Panc1 (cell line): ENCODE data around the gene SPINK6.

ENCODE experiments used
- CTCF ChIP-seq: fragments of 450-650 bp; IDR thresholded peaks from 2 replicates; pipeline ENCODE4 v1.5.1; 2017; ENCODE audit warnings: mild to moderate bottlenecking
- POLR2AphosphoS5 ChIP-seq: IDR thresholded peaks from 2 replicates; pipeline ENCODE4 v1.6.1; 2012; ENCODE audit warnings: mild to moderate bottlenecking, low read depth, low read length, moderate library complexity
- REST ChIP-seq, 2 experiments: IDR thresholded peaks; 2 replicates each; pipeline ENCODE4 v1.6.1; 2011 to 2012; ENCODE audit warnings: low read depth in 2 of 2, control low read depth in 1 of 2, low read length in 1 of 2, mild to moderate bottlenecking in 1 of 2, moderate library complexity in 1 of 2; ENCODE audit not compliant: insufficient read depth in 1 of 2
- SIN3A ChIP-seq: IDR thresholded peaks from 2 replicates; pipeline ENCODE4 v1.6.1; 2012; ENCODE audit warnings: low read depth, mild to moderate bottlenecking, low read length, moderate library complexity, borderline replicate concordance; ENCODE audit not compliant: insufficient read depth
- TCF7L2 ChIP-seq: IDR thresholded peaks from 2 replicates; pipeline ENCODE4 v1.6.1; 2011; ENCODE audit warnings: mild to moderate bottlenecking, low read depth, low read length, inconsistent platforms

DNA sequence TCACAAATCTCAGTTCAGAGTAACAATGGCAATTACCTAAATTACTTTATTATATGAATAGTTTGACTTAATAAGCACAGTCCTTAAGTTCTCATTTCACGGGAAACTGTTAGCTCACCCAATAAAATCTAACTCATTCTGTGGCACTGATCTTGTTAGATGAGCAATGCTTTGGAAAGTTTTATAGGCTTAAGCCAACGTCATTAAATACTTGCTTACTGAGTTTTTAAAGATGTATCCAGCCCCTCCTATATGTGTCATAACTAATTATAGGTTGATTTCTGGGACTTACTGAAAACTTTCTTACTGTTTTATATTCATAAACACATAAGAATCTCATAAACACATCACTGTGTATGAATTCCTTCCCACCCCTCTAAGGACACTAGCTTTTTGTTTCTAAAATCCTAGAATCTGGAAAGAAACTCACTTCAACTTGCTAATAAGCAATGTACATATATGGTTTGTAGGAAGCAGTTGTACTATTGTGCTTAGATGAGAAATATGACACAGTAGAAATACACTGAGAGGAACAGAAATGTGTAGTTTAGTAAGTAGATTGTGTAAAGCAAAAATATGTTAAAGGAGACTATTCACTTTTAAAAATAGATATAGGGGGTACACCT lies 21.4 kb downstream of the SPINK6 start:
- no peak for TF ChIP-seq TCF7L2
- TF ChIP-seq CTCF = no peak
- no peak for TF ChIP-seq SIN3A
- no peak for TF ChIP-seq REST (IDR thresholded peaks at IDR 0.05; ENCODE audit: insufficient read depth in 1 of 2, low read depth in 2 of 2, low read length in 1 of 2)
- TF ChIP-seq POLR2AphosphoS5 = no peak
